Activated naive CD4-positive, alpha-beta T cell treated with anti-CD3 and anti-CD28 coated beads for 36 hours (primary cell): ENCODE measurements around the gene RGS7. TPM values are rescaled to one million over a fixed set of nuclear protein-coding genes. Genes with fewer than 3 reads are reported as not detected.

ENCODE experiments used
- CTCF ChIA-PET: fragments of 350-600 bp; sonication (Branson Sonifier 250); formaldehyde crosslinking; loops from one replicate; lab custom pipeline; 2021; ENCODE audit warnings: antibody characterized with exemption; lab: Charles Lee
- DNase-seq: peaks from one replicate; pipeline ENCODE4 v3.0.0-alpha.2; 2020
- H3K27ac Mint-ChIP-seq: one replicate; pipeline ENCODE4 v1.8.0; 2021; ENCODE audit warnings: mild to moderate bottlenecking, mixed read lengths
- H3K27me3 Mint-ChIP-seq: one replicate; pipeline ENCODE4 v1.8.0; 2021; ENCODE audit warnings: low read depth, mixed read lengths
- H3K36me3 Mint-ChIP-seq: one replicate; pipeline ENCODE4 v1.8.0; 2021; ENCODE audit warnings: low read depth, mixed read lengths
- H3K4me1 Mint-ChIP-seq: one replicate; pipeline ENCODE4 v1.8.0; 2021; ENCODE audit warnings: low read depth, mixed read lengths
- H3K4me3 Mint-ChIP-seq: one replicate; pipeline ENCODE4 v1.8.0; 2021; ENCODE audit warnings: mild to moderate bottlenecking, moderate library complexity, mixed read lengths
- H3K9me3 Mint-ChIP-seq: one replicate; pipeline ENCODE4 v1.8.0; 2021; ENCODE audit warnings: mixed read lengths
- intact Hi-C: fragments of 100-400 bp; cut with micrococcal nuclease; formaldehyde crosslinking; loops from one replicate; pipeline ENCODE4 v1.15.1; 2023
- total RNA-seq, 2 experiments: library from RNA; stranded (reverse); gene quantifications; one replicate each; pipeline ENCODE4 v1.2.3, GENCODE V29; 2021

The RGS7 gene
- total RNA-seq, 2 experiments from 2014 or later = not detected

DNA sequence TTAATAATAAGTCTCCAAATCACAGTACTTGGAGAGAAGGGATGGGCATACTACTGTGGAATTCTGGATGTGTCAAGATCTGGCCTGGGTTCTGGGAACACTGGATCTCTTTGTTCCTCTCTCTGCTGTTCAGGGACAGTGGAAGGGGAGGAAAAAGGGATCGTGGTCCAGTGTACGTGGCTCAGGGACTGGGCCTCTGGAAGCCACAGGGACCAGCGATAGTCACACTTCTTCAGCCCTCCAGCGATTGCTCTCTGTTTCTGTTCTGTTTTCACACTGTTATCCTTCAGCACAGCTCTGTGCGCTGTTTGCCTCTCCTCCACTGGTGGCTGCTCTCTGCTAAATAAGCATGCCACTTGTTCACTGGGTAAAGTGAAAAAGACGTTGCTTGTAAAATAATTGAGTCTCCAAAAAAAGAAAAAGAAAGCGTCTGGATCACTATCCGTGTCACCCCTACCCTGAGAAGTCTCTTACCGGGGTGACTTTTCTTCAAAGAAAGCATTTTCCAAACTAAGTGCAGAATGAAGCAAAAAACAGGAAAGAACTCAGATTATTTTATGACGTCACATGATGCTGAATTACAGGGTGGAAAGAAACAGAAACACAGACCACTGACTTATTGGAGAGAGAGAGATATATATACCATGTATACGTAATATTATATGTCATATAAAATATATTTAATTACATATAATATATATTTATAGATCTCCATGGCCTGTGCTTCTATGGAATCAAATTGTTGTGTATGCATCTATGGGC, 279.4 kb downstream of the RGS7 start:
- intact Hi-C loops = no loop called here
- H3K36me3 Mint-ChIP-seq = no peaks in the 10 kb centered on the region
- H3K27ac Mint-ChIP-seq = no peak overlapping the region
- no peaks in the 10 kb centered on the region for H3K9me3 Mint-ChIP-seq
- no peaks in the 10 kb centered on the region for H3K27me3 Mint-ChIP-seq
- DNase-seq = no peak
- H3K4me3 Mint-ChIP-seq = no peak overlapping the region
- CTCF ChIA-PET = no interaction called here
- no peaks in the 10 kb centered on the region for H3K4me1 Mint-ChIP-seq

- H3K36me3 Mint-ChIP-seq = no peaks in the 10 kb centered on the region
- no peak overlapping the region for H3K4me3 Mint-ChIP-seq
- H3K27me3 Mint-ChIP-seq = no peaks in the 10 kb centered on the region
- H3K4me1 Mint-ChIP-seq = no peaks in the 10 kb centered on the region
- no peaks in the 10 kb centered on the region for H3K9me3 Mint-ChIP-seq
- intact Hi-C loops = no loop called here
- DNase-seq = no peak
- CTCF ChIA-PET = no interaction called here
- no peak overlapping the region for H3K27ac Mint-ChIP-seq
These were observed 282.5 kb downstream of the RGS7 start for GRCh38 chr1:241074507-241074906.

GRCh38 chr1:241068359-241068758, 288.6 kb downstream of the RGS7 start:
- no peak overlapping the region for H3K27ac Mint-ChIP-seq

GRCh38 chr1:241063276-241063675, 293.7 kb downstream of the RGS7 start:
- H3K4me1 Mint-ChIP-seq = no peaks in the 10 kb centered on the region
- intact Hi-C loops = no loop called here
- no peaks in the 10 kb centered on the region for H3K36me3 Mint-ChIP-seq
- no peak overlapping the region for H3K4me3 Mint-ChIP-seq
- DNase-seq = no peak
- CTCF ChIA-PET = no interaction called here
- no peaks in the 10 kb centered on the region for H3K9me3 Mint-ChIP-seq
- peaks cover 2% of the 10 kb centered on the region for H3K27me3 Mint-ChIP-seq
- H3K27ac Mint-ChIP-seq = no peak overlapping the region

More at GRCh38 chr1:241068359-241068758, 288.6 kb downstream of the RGS7 start:
- intact Hi-C loops = no loop called here
- Mint-ChIP-seq H3K36me3 (no peaks in the 10 kb centered on the region), H3K9me3 (no peaks in the 10 kb centered on the region), H3K27me3 (no peaks in the 10 kb centered on the region), H3K4me3 (no peak overlapping the region), H3K4me1 (no peaks in the 10 kb centered on the region)
- CTCF ChIA-PET = no interaction called here
- no peak for DNase-seq

DNA sequence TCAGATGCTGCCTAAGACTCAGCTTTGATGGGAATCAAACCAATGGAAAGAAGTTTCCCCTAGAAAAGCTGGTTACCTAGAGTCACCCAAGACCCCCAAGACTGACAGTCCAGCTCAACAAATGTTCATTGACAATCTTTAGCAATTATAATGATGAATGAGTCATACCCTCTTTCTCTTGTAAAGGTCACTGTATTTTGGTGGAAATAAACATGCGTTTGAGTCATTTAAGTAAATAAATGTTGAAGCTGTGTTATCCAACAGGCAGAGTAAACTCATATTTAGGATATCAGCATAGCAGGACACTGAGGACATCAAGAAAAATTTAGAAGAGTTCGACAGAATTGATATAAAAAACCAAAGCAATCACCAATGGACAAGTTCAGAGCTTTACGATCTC, 295.9 kb downstream of the RGS7 start:
- CTCF ChIA-PET = interaction anchor here (0.5 kb wide), 1 partner anchor 399 kb away, joined by 3 read pairs; no protein-coding TSS in a partner anchor
- Mint-ChIP-seq H3K36me3 (no peaks in the 10 kb centered on the region), H3K4me3 (no peak overlapping the region), H3K27ac (no peak overlapping the region), H3K4me1 (no peaks in the 10 kb centered on the region), H3K27me3 (peaks cover 2% of the 10 kb centered on the region), H3K9me3 (no peaks in the 10 kb centered on the region)
- intact Hi-C loops = no loop called here
- DNase-seq = no peak

DNA sequence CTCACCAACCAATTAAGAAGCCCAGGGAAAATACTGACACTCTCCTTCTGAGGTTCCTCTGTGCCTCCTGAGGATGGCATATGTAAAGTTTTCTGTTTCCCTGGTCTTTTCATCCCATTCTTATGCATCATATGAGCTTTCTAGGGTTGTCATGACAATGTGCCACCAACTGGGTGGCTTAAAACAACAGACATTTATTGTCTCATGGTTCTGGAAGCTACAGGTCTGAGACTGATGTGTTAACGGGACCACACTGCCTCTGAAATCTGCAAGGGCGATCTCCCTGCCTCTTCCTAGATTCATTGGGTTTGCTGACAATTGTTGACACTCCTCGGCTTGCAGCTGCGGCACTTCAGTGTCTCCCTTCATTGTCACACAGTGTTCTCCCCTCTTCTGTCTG, 308.4 kb downstream of the RGS7 start:
- H3K27me3 Mint-ChIP-seq = no peaks in the 10 kb centered on the region
- H3K4me1 Mint-ChIP-seq = no peaks in the 10 kb centered on the region
- H3K9me3 Mint-ChIP-seq = peaks cover 2% of the 10 kb centered on the region
- no peak overlapping the region for H3K27ac Mint-ChIP-seq
- no peak overlapping the region for H3K4me3 Mint-ChIP-seq
- intact Hi-C loops = no loop called here
- no peak for DNase-seq
- CTCF ChIA-PET = no interaction called here
- no peaks in the 10 kb centered on the region for H3K36me3 Mint-ChIP-seq

DNA sequence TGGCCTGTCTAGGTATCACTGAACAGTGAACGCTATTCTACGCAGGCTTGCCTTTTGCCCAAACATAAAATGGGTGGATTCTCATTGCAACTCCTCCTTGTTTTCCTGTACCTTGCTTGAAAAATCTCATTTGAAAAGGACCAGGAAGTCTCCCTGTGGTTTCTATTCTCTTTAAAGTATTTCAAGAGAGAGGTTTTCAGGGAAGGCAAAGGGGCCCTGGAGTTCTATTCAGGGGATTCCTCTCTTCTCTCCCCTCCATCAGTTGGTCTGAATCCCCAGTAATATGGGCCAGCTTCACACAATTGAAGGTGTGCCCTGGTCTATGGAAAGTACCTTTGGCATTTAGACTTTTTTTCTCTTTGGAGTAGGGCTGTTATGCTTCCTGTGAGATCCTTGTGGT, 311.3 kb downstream of the RGS7 start:
- H3K4me1 Mint-ChIP-seq = no peaks in the 10 kb centered on the region
- H3K9me3 Mint-ChIP-seq = peaks cover 2% of the 10 kb centered on the region
- no peak for DNase-seq
- no peaks in the 10 kb centered on the region for H3K27me3 Mint-ChIP-seq
- no peak overlapping the region for H3K27ac Mint-ChIP-seq
- H3K4me3 Mint-ChIP-seq = no peak overlapping the region
- intact Hi-C loops = no loop called here
- CTCF ChIA-PET = interaction anchor here (0.7 kb wide), 1 partner anchor 237 kb away, joined by 3 read pairs; no protein-coding TSS in a partner anchor
- no peaks in the 10 kb centered on the region for H3K36me3 Mint-ChIP-seq

- H3K36me3 Mint-ChIP-seq = no peaks in the 10 kb centered on the region
- peaks cover 6% of the 10 kb centered on the region for H3K9me3 Mint-ChIP-seq
- no peaks in the 10 kb centered on the region for H3K4me1 Mint-ChIP-seq
- intact Hi-C loops = no loop called here
- DNase-seq = no peak
- no peak overlapping the region for H3K27ac Mint-ChIP-seq
- no peak overlapping the region for H3K4me3 Mint-ChIP-seq
- H3K27me3 Mint-ChIP-seq = no peaks in the 10 kb centered on the region
- CTCF ChIA-PET = no interaction called here
These were observed 322.6 kb downstream of the RGS7 start for GRCh38 chr1:241034203-241034936.

- no peaks in the 10 kb centered on the region for H3K4me1 Mint-ChIP-seq
- DNase-seq = no peak
- CTCF ChIA-PET = interaction anchor here (0.6 kb wide), 2 partner anchors 45 to 265 kb away, joined by 3 to 6 read pairs; no protein-coding TSS in a partner anchor
- H3K4me3 Mint-ChIP-seq = no peak overlapping the region
- no peaks in the 10 kb centered on the region for H3K27me3 Mint-ChIP-seq
- H3K36me3 Mint-ChIP-seq = no peaks in the 10 kb centered on the region
- no peak overlapping the region for H3K27ac Mint-ChIP-seq
- intact Hi-C loops = no loop called here
- peaks cover 2% of the 10 kb centered on the region for H3K9me3 Mint-ChIP-seq
These were observed 332.2 kb downstream of the RGS7 start for GRCh38 chr1:241024834-241025233.

DNA sequence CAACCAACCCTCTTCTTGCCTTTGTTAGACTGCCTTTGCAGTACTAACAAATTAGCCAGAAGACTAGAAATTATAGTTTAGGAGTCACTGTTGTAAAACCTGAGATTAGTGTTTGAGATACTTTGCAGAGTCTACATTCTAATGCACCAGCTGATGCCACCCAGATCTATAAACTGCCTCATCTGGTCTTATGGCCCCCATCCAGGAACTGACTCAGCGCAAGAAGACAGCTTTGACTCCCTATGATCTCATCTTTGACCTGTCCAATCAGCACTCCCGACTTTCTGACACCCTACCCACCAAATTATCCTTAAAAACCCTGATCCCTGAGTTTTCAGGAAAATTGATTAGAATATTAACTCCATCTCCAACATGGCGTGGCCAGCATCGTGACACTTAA, 334.6 kb downstream of the RGS7 start:
- Mint-ChIP-seq H3K27me3 (no peaks in the 10 kb centered on the region), H3K9me3 (peaks cover 6% of the 10 kb centered on the region), H3K4me1 (no peaks in the 10 kb centered on the region), H3K4me3 (no peak overlapping the region), H3K36me3 (no peaks in the 10 kb centered on the region), H3K27ac (no peak overlapping the region)
- CTCF ChIA-PET = no interaction called here
- no peak for DNase-seq
- intact Hi-C loops = no loop called here

DNA sequence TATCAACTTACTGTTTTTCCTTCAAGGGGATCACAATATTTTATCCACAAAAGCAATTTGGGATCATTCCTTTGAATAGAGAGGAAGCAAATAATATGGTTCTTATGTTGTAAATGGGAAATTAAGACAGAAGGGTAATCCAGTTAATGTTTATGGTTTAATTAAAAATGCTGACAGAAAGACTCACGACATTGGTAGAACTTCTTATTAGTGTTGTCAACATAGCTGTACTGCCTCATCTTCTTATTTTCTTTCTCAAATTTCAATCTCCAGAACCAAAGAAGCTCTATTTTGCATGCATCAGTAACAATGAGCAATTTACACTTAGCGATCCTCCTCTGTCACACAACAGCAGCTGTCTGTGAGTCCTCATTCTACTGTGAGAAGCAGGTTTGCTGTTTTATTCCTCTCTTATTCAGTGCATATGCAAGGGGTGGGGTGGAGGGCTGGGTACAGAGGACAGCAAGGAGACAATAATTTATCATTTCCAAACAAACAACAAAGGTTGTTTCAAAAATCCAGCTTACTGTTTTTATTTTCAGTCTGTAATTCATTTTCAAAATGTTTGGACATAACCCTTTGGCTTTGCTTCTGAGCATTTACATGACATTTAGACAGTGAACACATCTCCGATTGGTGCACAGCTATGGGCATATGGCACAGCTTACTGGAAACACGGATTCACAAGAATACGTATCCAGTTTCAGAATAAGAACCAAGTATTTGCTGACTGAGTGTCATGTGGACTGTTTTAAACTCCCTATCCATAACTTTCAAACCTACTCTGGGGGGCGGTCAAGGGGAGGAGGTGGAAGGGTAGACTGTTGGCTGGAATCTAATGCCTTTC, 335.9 kb downstream of the RGS7 start:
- Mint-ChIP-seq H3K4me3 (no peak overlapping the region), H3K9me3 (peaks cover 10% of the 10 kb centered on the region), H3K27me3 (no peaks in the 10 kb centered on the region), H3K27ac (no peak overlapping the region), H3K36me3 (no peaks in the 10 kb centered on the region), H3K4me1 (no peaks in the 10 kb centered on the region)
- no peak for DNase-seq
- CTCF ChIA-PET = no interaction called here
- intact Hi-C loops = no loop called here

GRCh38 chr1:241012708-241013340, 344.2 kb downstream of the RGS7 start:
- intact Hi-C loops = no loop called here
- CTCF ChIA-PET = no interaction called here
- no peaks in the 10 kb centered on the region for H3K27me3 Mint-ChIP-seq
- H3K4me3 Mint-ChIP-seq = no peak overlapping the region
- no peak overlapping the region for H3K27ac Mint-ChIP-seq
- H3K36me3 Mint-ChIP-seq = no peaks in the 10 kb centered on the region
- peaks cover 11% of the 10 kb centered on the region for H3K9me3 Mint-ChIP-seq
- DNase-seq = no peak
- H3K4me1 Mint-ChIP-seq = no peaks in the 10 kb centered on the region
